Cardiac muscle cell (in vitro differentiated cells and primary cell): ENCODE results near the gene FYB1. TPM values are rescaled to one million over a fixed set of nuclear protein-coding genes. Genes with fewer than 3 reads are reported as not detected.

ENCODE experiments used
- DNase-seq, 2 donors: peaks; one replicate each; pipeline versions ENCODE4 v3.0.0 to v3.0.0-alpha.2; 2010 to 2017; ENCODE audit warnings: low read depth in 1 of 2, low spot score in 1 of 2
- H3K27ac ChIP-seq: fragments of 200-600 bp; sonication (generic); 2 replicates; pipeline ENCODE4 v1.5.1; 2016
- H3K27me3 ChIP-seq: fragments of 200-600 bp; sonication (generic); 2 replicates; pipeline ENCODE4 v1.6.0; 2016; ENCODE audit warnings: control low read depth
- H3K36me3 ChIP-seq: fragments of 200-600 bp; sonication (generic); 2 replicates; pipeline ENCODE4 v1.5.1; 2016; ENCODE audit warnings: control low read depth
- H3K4me1 ChIP-seq: fragments of 200-600 bp; sonication (generic); 2 replicates; pipeline ENCODE4 v1.8.1; 2017; ENCODE audit warnings: low read depth, mild to moderate bottlenecking, mixed run types
- H3K4me3 ChIP-seq: fragments of 200-600 bp; sonication (generic); 2 replicates; pipeline ENCODE4 v1.5.1; 2016; ENCODE audit warnings: mild to moderate bottlenecking
- H3K9me3 ChIP-seq: fragments of 200-600 bp; sonication (generic); 2 replicates; pipeline ENCODE4 v1.5.1; 2017; ENCODE audit warnings: low read depth, mild to moderate bottlenecking, control low read depth
- CTCF ChIP-seq: IDR thresholded peaks from 2 replicates; pipeline ENCODE4 v1.5.1; 2012; ENCODE audit warnings: low read depth, mild to moderate bottlenecking, low read length
- polyA plus RNA-seq: library from polyadenylated mRNA; unstranded; fragments of >200 nt; fragmentation: Nextera tagmentation; extraction: Ambion mirVana; gene quantifications from 2 replicates; pipeline ENCODE4 v1.2.1, GENCODE V29; 2016
- total RNA-seq: library from RNA; depleted of rRNA; stranded (reverse); fragments of >200 nt; gene quantifications from 2 replicates; pipeline ENCODE4 v1.2.3, GENCODE V29; 2016

FYB1 gene
- total and polyA plus RNA-seq, 2 experiments from 2014 or later = not detected

GRCh38 chr5:39201781-39202596, 17.4 kb downstream of the FYB1 start:
- no peak for DNase-seq
- no peaks in the 10 kb centered on the region for H3K36me3 ChIP-seq
- no peaks in the 10 kb centered on the region for H3K9me3 ChIP-seq
- no peak for TF ChIP-seq CTCF
- H3K4me1 ChIP-seq = no peaks in the 10 kb centered on the region
- H3K27me3 ChIP-seq = no peaks in the 10 kb centered on the region
- H3K4me3 ChIP-seq = no peak overlapping the region
- H3K27ac ChIP-seq = no peak overlapping the region

GRCh38 chr5:39201160-39201780, 18.1 kb downstream of the FYB1 start:
- no peak overlapping the region for H3K27ac ChIP-seq
- H3K9me3 ChIP-seq = no peaks in the 10 kb centered on the region
- DNase-seq = no peak
- no peak for TF ChIP-seq CTCF
- H3K36me3 ChIP-seq = no peaks in the 10 kb centered on the region
- no peaks in the 10 kb centered on the region for H3K4me1 ChIP-seq
- H3K4me3 ChIP-seq = no peak overlapping the region
- H3K27me3 ChIP-seq = no peaks in the 10 kb centered on the region

- no peaks in the 10 kb centered on the region for H3K27me3 ChIP-seq
- H3K4me3 ChIP-seq = no peak overlapping the region
- no peaks in the 10 kb centered on the region for H3K4me1 ChIP-seq
- no peak overlapping the region for H3K27ac ChIP-seq
- H3K36me3 ChIP-seq = no peaks in the 10 kb centered on the region
- DNase-seq = no peak
- no peaks in the 10 kb centered on the region for H3K9me3 ChIP-seq
- no peak for TF ChIP-seq CTCF
Observed at GRCh38 chr5:39200081-39200480, 19.3 kb downstream of the FYB1 start.

GRCh38 chr5:39199335-39199734, 20.0 kb downstream of the FYB1 start:
- no peak overlapping the region for H3K27ac ChIP-seq
- TF ChIP-seq CTCF = no peak
- H3K27me3 ChIP-seq = no peaks in the 10 kb centered on the region

GRCh38 chr5:39198127-39198526, 21.2 kb downstream of the FYB1 start:
- no peak for DNase-seq
- H3K4me3 ChIP-seq = no peak overlapping the region
- H3K27me3 ChIP-seq = no peaks in the 10 kb centered on the region
- H3K27ac ChIP-seq = no peak overlapping the region
- no peaks in the 10 kb centered on the region for H3K9me3 ChIP-seq
- TF ChIP-seq CTCF = no peak
- no peaks in the 10 kb centered on the region for H3K36me3 ChIP-seq
- no peaks in the 10 kb centered on the region for H3K4me1 ChIP-seq

More at GRCh38 chr5:39199335-39199734, 20.0 kb downstream of the FYB1 start:
- H3K4me1 ChIP-seq = no peaks in the 10 kb centered on the region
- no peaks in the 10 kb centered on the region for H3K36me3 ChIP-seq
- H3K9me3 ChIP-seq = no peaks in the 10 kb centered on the region
- no peak overlapping the region for H3K4me3 ChIP-seq
- no peak for DNase-seq
